Measurements from ENCODE around the gene TMEM61.
A peak's percentile ranks its signal among the peaks of the same experiment; 100 is the strongest.

The TMEM61 gene

GRCh38 chr1:54986025-54986424, 5.6 kb downstream of the TMEM61 start:
- DNase-seq = no peak

GRCh38 chr1:54986533-54986932, 6.1 kb downstream of the TMEM61 start:
- DNase-seq = no peak

- no peak for DNase-seq
Observed at GRCh38 chr1:54987427-54987826, 7.0 kb downstream of the TMEM61 start.

GRCh38 chr1:54987919-54988705, 7.7 kb downstream of the TMEM61 start:
- no peak for DNase-seq

- DNase-seq = no peak
Observed at GRCh38 chr1:54988975-54989374, 8.5 kb downstream of the TMEM61 start.

- no peak for DNase-seq
Observed at GRCh38 chr1:54989473-54989872, 9.0 kb downstream of the TMEM61 start.

- DNase-seq = no peak
Observed at GRCh38 chr1:54989968-54990810, 9.8 kb downstream of the TMEM61 start.

GRCh38 chr1:54990916-54991315, 10.5 kb downstream of the TMEM61 start:
- DNase-seq = no peak

GRCh38 chr1:54991939-54992338, 11.5 kb downstream of the TMEM61 start:
- DNase-seq = no peak

GRCh38 chr1:54993140-54993539, 12.7 kb downstream of the TMEM61 start:
- no peak for DNase-seq

GRCh38 chr1:54994355-54994990, 14.0 kb downstream of the TMEM61 start:
- no peak for DNase-seq

GRCh38 chr1:54995013-54995760, 14.8 kb downstream of the TMEM61 start:
- DNase-seq = no peak

GRCh38 chr1:54995835-54996234, 15.4 kb downstream of the TMEM61 start:
- DNase-seq = peak in 1 of 2 experiments; percentile 18

- peak; percentile 70 to 72 for DNase-seq
Observed at GRCh38 chr1:54996359-54996868, 16.0 kb downstream of the TMEM61 start.

GRCh38 chr1:54996869-54997710, 16.7 kb downstream of the TMEM61 start:
- DNase-seq = no peak

GRCh38 chr1:54997711-54997986, 17.2 kb downstream of the TMEM61 start:
- DNase-seq = no peak

GRCh38 chr1:54998100-54998499, 17.7 kb downstream of the TMEM61 start:
- DNase-seq = no peak

- no peak for DNase-seq
Observed at GRCh38 chr1:54998677-54999076, 18.2 kb downstream of the TMEM61 start, which contains the start of gene BSND. TSS of gene BSND (plus strand) at chr1:54998933. CDS start at chr1:54999187, 254 bp downstream.

GRCh38 chr1:55000110-55001085, 20.0 kb downstream of the TMEM61 start:
- DNase-seq = no peak

GRCh38 chr1:55001311-55001710, 20.9 kb downstream of the TMEM61 start:
- no peak for DNase-seq

- DNase-seq = no peak
Observed at GRCh38 chr1:55002686-55003085, 22.3 kb downstream of the TMEM61 start.
